ENCODE measurements around the gene FLYWCH1.
A peak's percentile ranks its signal among the peaks of the same experiment; 100 is the strongest.

The FLYWCH1 gene

DNA sequence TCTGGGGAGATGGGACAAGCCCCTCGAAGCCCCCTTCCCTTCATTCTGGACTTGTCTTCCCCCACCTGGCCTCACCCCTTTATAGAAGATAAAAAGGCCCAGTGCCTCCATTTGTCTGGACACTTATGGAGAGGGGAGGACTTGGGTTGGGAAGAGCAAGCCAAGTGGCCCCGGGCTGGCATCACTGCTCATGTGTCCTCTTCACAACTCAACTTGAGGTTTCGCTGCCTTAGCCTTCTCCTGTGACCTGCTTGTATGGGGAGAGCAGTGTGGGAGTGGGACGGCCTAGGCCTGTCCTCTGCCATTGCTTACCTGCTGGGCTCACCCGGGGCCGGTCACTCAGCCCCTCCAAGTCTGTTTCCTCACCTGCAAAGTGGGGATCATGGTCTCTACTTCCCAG lies 58.8 kb downstream of the FLYWCH1 start:
- DNase-seq = no peak

DNA sequence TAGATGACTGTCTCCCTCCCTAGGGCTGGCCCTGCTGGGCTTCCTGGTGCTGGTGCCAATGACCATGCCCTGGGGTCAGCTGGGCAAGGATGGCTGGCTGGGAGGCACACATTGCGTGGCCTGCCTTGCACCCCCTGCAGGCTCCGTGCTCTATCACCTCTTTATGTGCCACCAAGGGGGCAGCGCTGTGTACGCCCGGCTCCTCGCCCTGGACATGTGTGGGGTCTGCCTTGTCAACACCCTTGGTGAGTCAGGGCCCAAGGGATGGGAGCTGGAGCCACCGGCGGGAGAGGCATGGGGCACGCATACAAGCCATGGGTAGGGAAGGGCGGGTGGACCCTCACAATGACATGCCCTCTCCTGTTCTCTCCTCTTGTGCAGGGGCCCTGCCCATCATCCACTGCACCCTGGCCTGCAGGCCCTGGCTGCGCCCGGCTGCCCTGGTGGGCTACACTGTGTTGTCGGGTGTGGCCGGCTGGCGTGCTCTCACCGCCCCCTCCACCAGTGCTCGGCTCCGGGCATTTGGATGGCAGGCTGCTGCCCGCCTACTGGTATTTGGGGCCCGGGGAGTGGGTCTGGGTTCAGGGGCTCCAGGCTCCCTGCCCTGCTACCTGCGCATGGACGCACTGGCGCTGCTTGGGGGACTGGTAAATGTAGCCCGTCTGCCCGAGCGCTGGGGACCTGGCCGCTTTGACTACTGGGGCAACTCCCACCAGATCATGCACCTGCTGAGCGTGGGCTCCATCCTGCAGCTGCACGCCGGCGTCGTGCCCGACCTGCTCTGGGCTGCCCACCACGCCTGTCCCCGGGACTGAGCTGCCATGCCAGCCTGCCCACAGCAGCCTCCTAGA lies 59.6 kb downstream of the FLYWCH1 start:
- no peak for DNase-seq

DNA sequence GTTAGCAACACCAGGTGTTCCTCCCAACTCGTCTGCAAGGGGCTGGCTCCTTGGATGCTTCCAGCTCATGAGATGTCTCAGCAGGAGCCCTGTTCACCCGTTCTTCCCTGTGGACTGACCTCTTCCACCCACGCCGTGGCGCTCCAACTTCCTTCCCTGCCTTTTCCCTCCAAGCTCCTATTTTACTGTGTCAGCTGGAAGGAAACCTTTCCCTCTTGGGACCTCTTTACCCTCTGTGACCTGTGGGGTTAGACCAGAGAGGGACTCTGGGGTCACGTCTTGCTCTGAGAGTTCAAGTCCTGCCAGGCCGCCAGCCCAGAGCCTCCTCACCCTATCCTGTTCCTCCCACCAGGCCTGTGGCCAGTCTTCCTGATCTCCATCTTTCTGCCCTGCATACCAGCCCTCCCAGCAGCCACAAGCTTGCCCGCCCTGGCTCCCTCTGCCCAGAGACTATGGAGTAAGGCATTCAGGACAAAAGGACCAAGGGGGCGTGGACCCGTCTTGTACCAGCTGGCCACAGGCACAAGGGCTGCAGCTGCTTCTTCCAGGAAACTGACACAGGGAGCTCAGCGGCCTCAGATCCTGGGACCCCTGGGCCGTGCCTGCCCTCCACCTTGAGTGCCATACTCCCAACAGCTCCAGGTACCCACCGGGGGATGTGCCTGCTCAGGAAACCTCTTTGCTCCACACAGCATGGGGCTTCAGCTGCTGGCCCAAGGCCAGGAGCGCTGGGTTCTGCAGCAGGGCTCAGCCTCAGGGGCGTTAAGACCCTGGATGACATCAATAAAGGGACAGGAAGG lies 60.5 kb downstream of the FLYWCH1 start:
- peak; percentile 25 for DNase-seq

DNA sequence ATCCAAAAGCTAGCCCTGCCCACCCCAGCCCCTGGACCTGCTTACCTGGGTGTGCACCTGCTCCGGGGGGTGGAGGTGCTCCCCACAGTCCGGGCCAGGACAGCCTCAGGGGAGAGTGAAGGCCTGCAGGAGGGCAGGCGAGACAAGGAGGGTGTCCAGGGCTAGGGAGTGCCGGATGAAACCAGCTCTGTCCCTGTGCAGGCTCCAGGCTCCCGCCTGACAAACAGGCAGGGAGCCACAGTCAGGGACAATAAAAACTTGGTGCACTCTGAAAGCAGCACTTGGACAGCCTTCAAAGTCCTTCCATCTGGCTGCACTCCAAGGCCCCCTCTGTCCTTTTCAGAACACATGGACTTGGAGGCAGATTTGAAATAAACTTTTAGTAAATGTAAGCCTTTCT lies 61.4 kb downstream of the FLYWCH1 start:
- no peak for DNase-seq

DNA sequence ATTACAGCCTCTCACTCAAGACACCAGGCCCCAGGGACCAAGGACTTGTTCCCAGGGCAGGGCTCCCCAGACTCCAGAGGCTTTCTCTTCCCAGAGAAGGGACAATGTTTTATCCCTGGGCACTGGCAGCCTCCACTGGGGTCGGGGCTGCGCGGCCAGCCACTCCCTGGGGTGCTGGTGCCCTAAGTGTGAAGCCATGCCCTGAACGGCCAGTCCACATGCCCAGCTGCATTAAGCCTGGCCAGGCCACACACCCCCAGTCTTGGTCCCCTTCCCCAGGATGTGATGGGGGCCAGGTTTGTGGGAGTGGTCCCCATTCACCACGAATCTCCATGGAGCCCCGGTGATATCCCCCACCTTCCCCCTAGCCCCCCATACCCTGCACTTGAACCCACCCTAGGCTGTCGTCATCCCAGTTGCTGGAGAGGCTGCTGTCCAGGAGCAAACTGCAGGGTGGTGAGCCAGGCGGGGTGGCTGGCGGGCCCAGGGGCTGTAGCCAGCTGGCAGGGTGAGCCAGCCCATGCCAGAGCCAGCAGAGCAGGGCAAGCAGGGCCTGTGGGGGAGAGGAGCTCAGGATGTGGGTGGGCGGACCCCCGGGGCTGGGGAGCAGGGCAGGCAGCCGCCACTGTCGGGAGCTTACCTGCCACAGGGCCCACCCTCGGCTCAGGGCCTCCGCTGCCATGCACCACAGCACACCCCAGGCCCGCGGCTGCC lies 62.0 kb downstream of the FLYWCH1 start:
- DNase-seq = no peak

DNA sequence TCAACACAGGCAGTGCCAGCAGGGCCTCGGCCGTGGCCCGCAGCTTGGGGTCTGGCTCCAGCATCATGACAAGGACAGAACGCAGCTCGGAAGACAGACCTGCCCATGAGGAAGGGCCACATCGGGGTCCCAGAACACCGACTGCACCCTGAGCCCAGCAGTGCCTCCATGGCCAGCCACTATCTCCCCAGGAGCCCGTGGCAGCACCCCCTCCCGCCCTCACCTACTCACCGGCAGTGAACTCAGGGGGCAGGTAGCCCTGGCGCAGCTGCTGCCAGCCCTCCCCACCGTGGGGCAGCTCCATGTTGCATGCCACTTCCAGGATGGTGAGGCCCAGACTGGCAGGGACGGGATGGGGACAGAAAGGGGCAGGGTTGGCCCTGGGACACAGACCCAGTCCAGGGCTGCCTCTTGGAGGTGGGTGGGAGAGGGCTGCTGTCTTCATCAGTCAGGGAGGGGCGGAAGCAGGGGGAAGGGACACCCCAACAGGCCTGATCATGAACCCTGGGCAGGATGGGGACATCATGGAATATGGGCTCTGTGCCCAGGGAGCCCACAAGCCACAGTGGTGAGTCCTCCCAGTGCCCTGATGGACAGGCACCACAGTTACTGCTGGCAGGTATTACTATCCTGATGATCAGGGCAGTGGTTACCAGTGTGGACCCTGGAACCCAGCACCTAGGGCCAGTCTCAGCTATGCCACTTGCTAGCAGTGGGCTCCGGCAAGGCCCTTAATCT lies 62.8 kb downstream of the FLYWCH1 start:
- DNase-seq = no peak

DNA sequence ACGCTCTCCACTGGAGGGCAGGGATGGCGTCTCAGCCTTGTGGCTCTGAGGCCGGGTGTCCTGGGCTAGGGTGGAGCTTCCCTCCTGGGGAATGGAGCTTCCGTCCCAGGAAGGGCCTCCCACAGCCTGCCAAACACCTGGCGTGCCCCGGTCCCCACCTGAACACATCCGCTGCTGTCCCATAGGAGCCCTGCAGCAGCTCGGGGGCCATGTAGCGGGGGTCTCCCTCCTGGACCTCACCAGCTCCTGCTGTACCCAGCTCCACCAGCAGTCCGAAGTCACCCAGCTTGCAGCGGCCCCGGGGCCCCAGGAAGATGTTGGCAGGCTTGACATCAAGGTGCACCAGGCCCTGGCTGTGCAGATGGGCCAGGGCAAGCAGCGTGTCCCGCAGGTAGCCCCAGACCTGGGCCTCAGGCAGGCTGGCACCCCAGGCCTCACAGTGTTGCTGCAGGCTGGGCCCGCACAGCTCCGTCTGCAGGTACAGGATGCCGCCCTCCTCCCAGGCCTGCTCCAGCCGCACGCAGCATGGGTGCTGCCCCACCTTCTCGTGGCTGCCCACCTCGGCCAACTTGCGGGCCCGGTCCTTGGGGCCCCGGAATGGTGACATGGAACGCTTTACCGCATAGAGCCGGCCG lies 63.5 kb downstream of the FLYWCH1 start:
- DNase-seq = no peak

DNA sequence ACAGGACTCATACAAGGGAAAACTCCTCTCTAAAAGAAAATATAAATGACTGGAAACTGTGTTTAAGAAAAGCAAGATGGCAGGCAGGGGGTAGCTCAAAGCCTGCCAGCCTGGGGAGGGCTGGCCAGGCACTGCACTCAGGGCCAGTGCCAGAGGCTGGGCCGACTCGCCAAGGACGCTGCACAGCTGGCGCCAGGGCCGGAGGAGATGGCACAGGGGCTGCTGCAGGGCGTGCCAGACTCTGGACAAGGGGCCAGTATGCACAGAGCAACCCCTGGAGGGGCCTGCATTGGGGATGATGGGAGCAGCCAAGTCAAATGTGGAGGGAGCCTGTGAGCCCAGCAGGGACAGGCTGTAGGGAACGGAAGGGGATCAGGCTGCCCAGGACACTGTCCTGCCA lies 64.5 kb downstream of the FLYWCH1 start:
- peak; percentile 45 for DNase-seq

DNA sequence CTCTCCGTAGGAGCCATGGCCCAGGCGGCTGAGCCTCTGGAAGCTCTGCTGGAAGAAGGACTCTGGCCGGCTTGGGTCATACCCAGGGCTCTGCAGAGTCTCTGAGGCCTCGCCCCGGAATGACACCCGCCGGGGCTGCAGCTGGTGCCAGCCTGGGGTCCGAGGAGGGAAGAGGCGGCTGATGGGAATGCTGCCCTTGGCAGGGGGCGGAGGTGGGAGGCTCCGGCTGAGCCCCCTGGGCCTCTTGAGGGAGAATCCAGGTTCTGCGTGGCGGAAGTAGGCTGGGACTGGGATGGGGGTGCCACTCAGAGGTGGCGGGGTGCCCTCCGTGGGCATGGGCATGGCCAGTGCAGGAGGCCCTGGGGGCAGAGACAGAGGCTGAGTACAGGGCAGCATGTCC lies 64.9 kb downstream of the FLYWCH1 start:
- no peak for DNase-seq

DNA sequence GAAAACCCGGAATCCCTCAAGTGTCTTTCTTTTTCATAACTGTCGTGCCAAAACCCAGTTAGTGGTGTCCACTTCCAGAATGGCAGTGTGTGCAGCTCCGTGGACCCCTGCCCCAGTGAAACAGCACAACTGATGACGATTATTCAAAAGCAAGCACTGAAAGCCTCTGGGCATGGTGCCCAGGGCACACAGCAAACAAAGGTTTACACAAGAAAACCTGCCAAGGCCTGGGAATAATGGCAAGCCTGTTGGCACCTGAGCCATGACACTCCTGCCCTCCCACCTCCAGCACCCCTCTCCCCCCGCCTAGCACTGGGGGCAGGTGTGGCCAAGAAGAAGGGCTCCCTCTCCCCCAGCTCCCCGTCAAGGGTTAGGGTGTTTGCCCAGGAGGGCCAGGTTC lies 65.7 kb downstream of the FLYWCH1 start:
- DNase-seq = peak; percentile 95

DNA sequence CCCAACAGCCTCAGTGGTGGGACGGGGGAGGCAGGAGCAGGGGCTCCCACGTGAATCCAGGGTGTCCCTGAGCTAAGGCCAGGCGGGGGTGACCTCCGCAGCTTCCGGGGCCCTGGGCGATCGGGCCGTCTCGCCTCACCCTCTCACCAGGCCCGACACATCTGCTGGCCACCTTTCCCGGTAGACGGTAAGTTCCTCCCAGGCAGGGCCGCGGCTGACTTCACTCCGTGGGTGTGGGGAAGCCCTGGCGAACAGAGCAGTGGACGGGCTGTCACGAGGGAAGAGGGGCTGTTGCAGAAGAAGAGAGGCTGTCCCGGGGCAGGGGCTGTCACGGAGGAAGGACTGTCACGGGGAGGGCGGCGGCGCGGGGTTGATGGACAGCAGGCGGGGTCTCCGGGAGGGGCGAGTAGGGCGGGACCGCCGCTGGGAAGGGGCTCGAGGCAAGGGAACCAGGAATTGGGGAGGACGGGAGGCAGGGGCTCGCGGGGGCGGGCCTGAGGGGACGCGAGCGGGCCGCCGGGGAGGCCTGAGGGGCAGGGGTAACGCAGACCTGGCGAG lies 68.0 kb downstream of the FLYWCH1 start:
- no peak for DNase-seq

DNA sequence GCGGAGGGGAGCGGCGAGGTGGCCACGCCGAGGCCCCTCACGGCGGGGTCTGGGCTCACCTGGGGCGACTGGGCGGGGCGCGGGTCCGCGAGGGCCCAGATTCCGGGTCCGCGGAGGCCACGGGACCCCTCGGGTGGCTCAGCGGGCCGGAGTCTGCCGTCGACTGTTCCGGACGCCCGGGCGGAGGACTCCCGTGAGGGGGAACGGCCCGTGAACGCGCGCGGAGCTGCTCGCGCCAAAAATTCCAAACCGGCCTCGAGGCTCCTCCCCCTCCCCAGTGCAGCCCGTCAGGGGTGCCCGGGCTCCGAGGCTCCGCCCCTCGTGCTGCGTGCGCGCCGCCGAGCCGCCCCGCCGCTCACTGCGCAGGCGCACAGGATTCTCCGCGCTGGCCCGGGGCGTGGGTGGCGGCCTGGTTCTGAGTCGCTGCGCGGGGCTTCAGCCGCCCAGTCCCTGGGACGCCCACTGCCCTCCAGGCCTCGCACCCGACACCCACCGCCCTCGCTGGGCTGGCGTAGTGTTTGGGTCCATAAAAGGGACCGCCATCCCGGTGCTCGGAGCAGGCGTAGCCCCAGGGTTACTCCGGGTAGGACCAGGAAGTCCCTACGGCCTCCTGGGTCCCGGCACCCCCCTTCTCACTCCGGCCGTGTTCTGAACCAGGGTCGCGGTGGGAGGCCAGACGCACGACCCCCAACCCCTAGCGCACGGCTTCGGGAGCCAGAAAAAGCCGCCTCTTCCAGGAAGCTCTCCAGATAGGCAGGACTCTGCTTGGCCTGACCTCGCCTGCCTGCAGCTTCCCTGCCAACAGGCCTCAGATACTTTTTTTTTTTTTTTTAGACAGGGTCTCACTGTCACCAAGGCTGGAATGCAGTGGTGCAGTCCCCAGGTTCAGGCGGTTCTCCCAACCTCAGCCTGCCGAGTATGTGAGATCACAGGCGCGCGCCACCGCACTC lies 68.8 kb downstream of the FLYWCH1 start, which contains the start of gene PKMYT1:
Gene PKMYT1 (minus strand): TSS at position 220 of the 950 bp plus-strand sequence. CDS start 789 bp downstream, outside the sequence.
- peak; percentile 86 for DNase-seq

DNA sequence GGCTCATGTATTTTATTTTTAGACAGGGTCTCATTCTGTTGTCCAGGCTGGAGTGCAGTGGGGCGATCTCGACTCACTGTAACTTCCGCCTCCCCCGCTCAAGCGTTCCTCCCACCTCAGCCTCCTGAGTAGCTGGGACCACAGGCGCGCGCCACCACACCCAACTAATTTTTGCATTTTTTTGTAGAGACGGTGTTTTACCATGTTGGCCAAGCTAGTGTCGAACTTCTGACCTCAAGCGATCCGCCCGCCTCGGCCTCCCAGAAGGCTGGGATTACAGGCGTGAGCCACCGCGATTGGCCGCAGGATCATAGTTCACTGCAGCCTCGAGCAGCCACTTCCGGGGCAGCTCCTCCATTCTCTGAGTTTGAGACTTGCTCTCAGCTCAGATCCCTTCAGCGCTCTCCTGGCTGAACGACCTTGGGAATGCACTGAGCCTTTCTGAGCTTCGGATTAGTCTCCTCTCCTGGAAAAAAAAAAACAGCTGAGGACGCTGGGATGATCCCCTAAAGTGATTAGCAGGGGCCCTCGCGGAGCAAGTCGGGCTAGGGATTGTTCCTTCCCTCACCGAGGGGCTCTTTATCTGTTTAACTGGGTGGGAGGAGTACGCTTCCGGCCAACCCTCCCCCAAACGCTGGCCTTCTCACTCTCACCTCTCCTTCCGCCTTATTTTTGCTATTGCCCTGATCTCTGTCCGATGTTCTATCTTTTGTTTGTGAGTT lies 69.6 kb downstream of the FLYWCH1 start:
- no peak for DNase-seq

DNA sequence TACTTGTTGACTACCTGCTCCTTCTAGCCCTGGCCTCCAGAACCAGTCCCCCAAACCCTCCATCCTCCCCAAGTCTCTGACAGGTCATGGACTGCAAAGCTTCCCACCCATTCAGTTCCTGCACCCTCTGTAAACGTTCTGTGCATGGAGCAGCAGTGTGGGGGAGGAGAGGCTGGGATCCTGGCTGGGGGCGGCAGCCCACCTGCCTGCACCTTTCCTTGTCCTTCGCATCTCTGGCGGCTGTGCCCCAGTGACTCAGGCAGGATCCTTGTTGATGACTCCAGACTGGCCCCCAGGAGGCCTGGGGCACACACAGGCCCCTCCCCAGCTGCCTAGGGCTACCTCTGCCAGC lies 70.1 kb downstream of the FLYWCH1 start:
- no peak for DNase-seq

DNA sequence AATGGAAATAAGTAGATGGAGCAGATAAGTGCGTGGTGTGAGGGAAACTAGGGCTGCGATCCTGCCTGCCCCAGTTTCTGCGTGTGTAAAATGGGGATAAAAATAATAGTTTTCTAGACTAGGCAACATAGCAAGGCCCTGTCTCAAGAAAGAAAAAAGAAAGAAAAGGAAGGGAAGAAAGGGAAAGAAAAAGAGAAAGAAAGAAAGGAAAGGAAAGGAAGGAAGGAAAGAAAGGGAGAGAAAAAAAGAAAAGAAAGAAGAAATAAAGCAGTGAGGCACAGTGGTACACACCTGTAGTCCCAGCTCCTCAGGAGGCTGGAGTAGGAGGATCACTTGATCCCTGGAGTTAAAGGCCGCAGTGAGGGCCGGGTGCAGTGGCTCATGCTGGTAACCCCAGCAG lies 70.7 kb downstream of the FLYWCH1 start:
- no peak for DNase-seq

DNA sequence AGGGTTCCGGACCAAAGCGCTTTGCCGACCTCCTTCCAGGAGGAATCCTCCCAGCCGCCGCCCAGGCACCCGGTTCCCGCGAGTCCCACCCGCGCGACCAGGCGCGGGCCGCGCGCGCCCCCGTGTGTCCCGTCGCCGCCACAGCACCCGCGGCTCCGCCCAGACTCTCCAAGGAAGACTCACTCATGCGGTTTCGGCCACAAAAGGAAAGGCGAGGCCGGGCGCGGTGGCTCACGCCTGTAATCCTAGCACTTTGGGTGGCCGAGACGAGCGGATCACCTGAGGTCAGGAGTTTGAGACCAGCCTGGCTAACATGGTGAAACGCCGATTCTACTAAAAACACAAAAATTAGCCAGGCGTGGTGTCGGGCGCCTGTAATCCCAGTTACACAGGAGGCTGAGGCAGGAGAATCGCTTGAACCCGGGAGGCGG lies 72.0 kb downstream of the FLYWCH1 start:
- DNase-seq = peak; percentile 69

DNA sequence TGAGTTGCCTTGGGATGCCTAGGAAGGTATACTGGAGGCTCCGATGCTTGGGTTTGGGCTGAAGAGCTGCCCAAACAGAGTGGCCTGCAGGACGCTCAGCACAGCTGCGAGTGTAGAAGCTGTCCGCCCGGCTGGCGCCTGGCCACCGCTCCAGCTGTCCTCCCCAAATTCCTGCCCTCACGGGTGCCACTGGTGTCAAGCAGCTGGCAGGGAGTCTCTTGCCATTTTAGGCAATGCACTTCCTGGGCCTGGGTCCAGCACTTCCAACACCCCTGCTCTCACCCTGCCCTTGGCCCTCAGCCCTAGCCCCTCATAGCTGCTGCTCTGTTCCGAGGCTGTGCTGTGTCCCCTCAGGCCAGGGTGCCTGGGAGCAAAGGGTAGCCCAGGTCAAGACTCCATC lies 73.7 kb downstream of the FLYWCH1 start:
- no peak for DNase-seq

DNA sequence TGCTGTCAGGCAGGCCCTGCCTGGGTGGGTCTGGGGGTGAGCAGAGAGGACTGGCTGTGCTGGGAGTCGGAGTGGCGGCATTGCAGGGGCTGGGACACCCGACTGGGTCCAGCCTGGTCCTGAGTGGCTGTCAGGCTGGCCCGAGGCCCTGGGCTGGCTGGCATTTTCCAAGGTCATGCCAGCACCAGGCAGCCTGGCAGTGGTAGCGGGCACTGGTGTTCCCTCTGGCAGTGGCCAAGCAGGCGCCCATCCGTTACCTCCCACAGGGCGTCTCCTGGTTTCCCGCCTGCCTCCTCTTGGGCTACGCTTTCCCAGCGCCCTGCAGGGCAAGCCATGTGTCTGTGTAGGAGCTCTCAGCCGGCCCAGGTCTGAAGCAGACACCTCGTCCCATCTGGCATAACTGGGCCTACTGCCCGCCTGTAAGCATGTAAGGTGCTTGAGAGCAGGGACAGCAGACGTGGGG lies 74.2 kb downstream of the FLYWCH1 start:
- DNase-seq = no peak

DNA sequence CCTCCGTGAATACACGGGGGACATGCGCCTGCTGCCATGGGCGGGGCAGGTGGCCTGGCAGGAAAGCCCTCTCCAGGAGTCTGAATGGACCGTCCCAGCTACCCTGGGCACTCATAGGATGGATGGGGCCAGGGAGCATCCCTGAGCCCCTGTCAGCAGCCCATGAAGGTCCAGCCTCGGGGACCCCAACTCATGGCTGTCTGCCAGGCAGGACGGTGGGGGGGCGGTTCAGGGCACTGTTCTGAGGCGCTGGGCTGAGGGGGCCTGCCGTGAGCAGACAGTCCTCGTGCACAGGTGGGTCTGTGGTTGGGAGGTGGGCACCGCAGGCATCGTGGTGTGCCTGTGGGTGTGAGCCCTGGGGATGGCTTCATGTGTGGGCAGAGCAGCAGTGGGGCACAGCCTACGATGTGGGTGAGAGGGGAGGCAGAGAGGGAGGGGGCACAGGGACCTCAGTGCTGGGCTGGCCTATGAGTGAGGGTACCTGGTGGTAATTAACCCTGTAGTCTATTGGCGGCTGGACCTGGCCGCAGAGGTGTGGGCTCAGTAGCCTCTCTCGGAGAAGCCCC lies 75.0 kb downstream of the FLYWCH1 start:
- no peak for DNase-seq

DNA sequence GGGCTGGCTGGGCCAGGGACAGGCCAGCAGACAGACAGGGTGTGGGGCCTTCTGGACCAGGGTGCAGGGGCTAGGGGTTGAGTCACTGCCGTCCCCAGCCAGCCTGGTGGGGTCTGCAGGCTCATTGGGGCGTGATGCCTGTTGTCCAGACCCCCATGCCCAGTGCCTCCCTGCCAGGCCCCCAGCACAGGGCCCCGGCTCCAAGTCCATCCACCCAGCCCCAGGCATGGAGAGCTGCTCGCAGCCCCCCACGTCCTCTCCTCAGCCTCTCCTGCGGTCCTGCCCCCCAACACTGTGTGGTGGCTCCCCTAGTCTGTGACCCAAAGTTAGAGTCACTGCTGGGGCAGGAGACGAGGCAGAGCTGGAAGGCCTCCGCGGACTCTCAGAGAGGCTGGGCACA lies 75.6 kb downstream of the FLYWCH1 start:
- DNase-seq = no peak
